Left ventricle myocardium superior (tissue), 1 donor: ENCODE data around the gene KCNJ5. TPM values are rescaled to one million over a fixed set of nuclear protein-coding genes. Genes with fewer than 3 reads are reported as not detected.

Experiments used
- ATAC-seq: fragments of 200-7000 bp; cut with Tn5 transposase; one replicate; pipeline ENCODE4 v1.9.1; 2020; ENCODE audit warnings: mild to moderate bottlenecking, moderate library complexity
- DNase-seq: peaks from one replicate; pipeline ENCODE4 v3.0.0-alpha.2; 2020
- intact Hi-C: fragments of 100-400 bp; cut with micrococcal nuclease; formaldehyde crosslinking; loops from one replicate; pipeline ENCODE4 v1.11.0; 2022
- total RNA-seq: library from RNA; stranded (reverse); fragmentation: NEBNext Ultra II Directional; extraction: Animal tissue kit (Norgen Biotek cat#: 25700); gene quantifications from one replicate; pipeline ENCODE4 v1.2.1, GENCODE V29; 2021
- donor health status: DM: no; HTN: yes; CAD: no; lungs with severe emphysema.

Gene KCNJ5
- total RNA-seq, 1 donor from 2014 or later: 7.2 TPM

DNA sequence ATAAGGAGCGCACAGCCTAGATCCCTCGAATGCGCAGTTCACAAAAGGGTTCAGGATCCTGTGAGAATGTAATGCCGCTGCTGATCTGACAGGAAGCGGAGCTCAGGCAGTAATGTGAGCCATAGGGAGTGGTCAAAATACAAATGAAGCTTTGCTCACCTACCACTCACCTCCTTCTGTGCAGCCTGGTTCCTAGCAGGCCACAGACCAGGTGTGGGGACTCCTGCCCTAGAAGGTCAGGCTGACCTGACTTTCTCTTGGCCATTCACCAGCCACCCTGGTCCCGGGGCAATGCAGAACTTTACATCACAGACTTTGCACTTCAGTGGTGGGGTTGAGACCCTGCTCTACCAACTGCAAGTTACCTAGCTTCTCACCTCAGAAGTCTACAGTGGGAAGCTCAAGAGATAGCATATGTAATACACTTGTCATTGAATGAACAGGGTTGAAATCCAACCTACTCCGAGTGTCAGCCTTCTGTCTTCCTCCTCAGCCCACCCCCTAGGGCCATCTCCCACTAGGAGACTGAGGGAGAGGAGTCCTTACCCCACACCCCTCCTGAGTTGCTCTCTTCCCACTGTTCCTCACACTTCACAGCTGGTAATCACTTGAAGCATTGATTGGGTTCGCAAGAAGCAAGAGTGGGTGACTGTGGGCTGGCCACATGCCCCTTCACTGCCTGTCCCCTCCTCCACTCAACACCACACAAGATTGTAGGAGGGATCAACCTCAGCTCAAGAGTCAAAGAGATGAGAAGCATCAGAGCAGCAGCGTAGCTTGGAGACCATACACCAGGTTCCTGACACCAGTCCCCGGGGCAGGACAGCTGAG lies 22.1 kb upstream of the KCNJ5 start:
- intact Hi-C loops: no loop called here
- no peak for DNase-seq

DNA sequence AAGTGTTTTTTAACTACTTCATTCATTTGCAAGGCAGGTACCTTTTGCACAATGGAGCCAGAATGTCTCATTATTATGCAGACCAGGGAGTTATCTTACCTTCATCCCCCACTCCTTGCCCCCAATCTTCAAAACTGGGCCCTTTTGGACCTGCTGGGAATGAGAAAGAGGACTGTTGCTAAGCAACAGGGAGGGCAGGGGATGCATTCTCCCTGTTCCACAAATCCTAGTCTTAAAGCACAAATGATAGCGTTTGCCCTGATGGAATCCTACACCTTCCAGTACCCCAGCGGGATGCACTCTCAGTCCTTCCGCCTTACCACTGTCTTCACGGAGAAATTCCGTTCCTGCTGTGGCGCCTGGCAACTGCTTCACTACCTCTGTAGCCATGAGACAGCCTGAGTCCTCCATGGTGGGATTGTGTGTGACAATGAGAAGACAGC lies 20.0 kb upstream of the KCNJ5 start:
- no peak for ATAC-seq
- intact Hi-C loops: no loop called here
- DNase-seq: no peak

More for the DNA sequence above, 22.1 kb upstream of the KCNJ5 start:
- ATAC-seq: no peak

DNA sequence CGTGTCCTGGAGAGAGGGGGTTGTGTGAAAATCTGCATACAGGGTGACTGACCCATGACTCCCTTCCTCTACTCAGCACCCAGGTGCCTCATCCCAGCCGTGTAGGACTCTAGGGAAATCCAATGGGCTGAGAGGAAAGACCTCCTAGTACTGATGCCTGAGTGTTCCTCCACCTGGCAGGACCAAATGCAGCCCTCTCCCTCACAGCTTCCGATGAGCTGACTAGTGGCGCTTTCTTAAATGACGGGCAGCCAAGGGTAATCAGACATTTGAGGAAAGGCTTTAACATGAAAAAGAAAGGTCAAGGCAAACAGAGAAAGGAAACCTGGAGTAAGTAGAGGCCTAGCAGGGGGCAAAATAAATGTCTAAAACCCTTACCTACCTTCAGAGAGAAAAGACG lies 19.1 kb upstream of the KCNJ5 start:
- DNase-seq: no peak
- ATAC-seq: no peak
- intact Hi-C loops: no loop called here

DNA sequence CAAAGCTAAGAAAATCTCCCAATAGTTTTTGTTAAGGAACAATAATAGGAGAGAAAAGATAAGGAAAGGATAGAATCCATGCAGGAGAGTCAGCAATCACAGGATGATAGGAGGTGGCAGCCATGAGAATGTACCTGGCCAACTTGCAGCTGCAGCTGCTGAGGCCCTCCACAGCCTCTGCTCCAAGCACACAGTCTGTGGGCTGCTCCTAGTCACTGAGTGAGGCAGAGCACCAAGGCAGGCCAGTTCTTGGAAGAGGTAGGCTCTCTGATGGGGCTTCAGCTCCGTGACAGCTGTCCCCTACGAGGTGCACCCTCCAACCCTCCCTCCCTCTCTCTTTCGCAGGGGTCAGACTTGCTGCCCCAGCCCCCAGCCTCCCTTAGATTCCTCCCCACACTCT lies 18.6 kb upstream of the KCNJ5 start:
- DNase-seq: no peak
- intact Hi-C loops: no loop called here
- ATAC-seq: no peak

DNA sequence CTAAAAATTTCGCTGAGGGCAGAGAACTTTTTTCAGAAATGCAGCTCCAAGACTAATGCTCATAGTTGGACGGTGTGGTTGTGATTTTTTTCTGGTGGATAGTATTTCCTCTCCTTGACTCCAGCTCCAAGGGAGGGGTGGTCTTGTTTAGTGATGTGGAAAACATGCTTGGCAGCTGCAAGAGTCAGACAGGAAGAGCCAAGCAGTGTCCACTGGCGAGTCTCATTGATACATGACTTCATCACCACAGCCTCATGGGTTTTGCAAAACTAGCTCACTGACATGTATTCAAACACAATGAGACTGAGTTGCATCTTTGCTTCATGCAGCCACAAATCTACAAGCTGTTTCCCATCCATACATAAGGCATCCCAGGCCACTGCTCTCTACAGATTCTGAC lies 16.7 kb upstream of the KCNJ5 start:
- intact Hi-C loops: no loop called here
- no peak for ATAC-seq
- no peak for DNase-seq

DNA sequence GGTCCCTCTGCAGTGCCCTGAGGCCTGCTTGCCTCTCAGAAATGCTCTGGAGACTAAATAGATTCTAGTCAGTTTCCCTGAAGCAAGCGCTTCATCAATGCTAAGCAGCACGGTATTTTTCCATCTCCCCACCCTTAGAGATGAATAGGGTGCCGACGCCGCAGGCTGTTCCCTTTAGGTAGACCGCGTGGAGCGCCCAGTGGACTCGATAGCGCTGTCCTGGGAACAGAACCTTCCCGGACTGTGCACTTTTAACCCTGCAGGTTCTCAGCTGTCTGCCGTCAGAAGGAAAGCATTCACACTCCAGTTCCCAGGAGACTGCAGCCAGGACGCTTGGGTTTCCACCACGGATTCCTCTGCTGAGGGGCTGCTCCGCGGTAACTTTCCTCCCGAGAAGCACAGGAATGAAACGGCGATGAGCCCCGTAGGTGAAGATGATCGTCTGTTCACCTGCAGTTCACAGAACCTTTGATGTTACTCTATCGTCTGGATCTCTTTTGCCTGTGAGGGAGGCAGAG lies 15.0 kb upstream of the KCNJ5 start:
- intact Hi-C loops: no loop called here

DNA sequence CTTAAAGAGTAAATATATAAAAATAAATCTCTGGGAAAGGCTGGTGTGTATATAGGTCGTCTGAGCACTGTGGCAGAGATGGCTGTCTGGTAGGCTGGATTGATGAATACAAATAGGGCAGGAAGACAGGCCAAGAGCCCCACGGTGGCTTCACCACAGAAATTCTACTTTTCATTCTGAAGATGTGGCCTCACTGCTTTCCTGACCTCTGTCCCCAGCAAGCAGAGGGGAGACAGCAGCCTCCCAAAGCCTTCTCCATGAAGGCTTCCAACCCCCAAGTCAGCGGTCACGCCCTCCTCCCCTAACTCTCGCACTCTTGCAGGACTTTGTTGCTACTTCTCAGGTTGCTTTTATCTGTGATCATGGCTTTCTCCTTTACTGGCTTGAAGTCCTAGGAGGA lies 13.4 kb upstream of the KCNJ5 start:
- ATAC-seq (no peak), DNase-seq (no peak)
- intact Hi-C loops: no loop called here

More for the DNA sequence above, 15.0 kb upstream of the KCNJ5 start:
- no peak for DNase-seq
- ATAC-seq: no peak

DNA sequence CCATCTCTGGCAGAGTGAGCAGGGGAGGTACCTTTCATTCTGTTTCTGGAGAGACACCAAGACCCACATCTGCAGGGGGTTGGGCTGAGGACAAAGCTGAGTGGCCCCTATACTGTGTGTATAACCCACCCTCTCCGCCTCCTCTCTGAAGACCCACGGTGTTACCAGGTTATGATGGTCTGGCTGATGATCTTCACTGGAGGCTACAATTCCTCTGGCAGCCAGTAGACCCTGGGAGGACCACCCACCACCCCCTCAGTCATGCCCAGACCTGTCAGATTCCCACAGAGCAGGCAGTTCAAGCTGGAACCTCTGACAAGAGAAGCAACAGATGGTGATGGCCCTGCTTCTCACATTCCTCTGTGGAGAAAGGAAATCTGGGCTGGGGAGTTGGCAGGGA lies 12.7 kb upstream of the KCNJ5 start:
- ATAC-seq (no peak), DNase-seq (no peak)
- intact Hi-C loops: no loop called here

DNA sequence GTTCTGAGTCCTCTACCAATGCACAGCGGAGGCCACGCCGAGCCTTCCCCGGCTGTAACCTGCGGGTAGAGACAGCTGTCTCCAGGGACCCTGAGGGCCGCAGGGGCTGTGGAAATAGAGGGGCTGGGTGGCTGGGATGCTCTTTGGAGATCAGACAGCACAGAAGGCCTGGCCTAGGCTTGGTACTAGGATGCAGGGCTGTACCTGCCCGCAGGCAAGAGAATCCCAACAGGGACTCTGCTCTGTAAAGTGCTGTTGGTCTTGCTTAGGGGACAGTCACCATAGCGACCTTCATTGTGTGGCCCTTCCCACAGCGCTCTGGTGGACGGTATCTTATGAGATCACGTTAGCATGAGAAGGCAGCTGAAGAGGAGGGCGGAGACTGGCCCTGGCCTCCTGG lies 11.3 kb upstream of the KCNJ5 start:
- DNase-seq: no peak
- intact Hi-C loops: no loop called here
- no peak for ATAC-seq

DNA sequence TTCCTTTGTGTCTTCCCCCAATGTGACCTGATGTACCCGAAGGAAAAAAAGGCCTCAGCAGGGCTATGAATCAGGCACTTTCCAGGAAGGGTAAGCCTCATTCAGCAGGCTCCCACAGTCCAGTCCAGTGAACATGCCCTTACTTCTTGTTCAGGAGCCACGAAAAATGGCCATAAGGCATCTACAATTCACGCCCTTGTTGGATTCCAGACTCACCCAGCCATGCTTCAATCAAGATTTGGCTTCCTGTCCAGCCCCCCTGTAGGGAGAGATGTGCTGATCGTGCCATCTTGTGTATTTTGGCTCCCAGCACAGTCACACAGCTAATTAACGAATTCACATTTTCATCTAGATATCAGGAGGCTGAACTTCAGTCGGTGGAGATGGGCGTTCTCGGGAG lies 9.9 kb upstream of the KCNJ5 start:
- intact Hi-C loops: no loop called here
- ATAC-seq (no peak), DNase-seq (no peak)

DNA sequence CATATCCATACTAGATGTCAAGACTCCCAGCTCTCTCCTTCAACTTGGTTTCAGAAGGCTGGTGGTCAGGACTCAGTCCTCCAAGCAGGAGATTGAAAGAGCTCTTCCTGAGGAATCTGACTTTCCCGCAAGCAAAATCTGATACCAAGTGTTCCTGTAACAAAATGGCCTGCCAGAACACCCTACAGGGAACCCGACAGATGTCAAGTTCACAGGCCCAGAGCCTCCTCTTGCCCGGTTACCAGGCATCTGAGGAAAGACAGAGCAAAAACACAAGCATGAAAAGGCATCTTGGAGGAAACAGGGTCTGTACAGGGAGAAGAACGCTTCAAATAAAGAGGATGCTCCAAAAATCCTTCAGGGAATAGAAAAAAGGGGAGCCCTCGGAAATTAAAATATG lies 8.7 kb upstream of the KCNJ5 start:
- no peak for ATAC-seq
- intact Hi-C loops: no loop called here
- DNase-seq: no peak

DNA sequence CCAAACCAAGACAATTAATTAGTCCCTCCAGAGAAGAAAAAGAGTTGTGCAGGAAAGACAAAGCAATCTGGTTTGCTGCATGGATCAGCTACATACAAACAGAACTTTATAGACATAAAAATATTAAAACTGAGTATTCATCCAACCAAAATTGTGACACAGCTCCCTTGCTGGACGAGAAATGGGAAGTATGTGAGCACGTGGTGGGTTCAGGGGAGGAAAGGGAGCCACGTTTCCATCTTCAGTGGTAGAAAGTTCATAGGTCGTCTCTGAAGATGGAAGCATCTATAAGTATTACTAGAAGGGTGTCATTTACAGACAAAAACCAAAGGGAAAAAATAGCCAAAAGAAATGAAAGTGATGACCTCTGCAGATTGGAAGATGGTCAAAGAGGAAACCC lies 7.1 kb upstream of the KCNJ5 start:
- ATAC-seq (no peak), DNase-seq (no peak)
- intact Hi-C loops: loop anchor here (2.0 kb wide), 1 partner anchor 71 kb away; no protein-coding TSS in a partner anchor

DNA sequence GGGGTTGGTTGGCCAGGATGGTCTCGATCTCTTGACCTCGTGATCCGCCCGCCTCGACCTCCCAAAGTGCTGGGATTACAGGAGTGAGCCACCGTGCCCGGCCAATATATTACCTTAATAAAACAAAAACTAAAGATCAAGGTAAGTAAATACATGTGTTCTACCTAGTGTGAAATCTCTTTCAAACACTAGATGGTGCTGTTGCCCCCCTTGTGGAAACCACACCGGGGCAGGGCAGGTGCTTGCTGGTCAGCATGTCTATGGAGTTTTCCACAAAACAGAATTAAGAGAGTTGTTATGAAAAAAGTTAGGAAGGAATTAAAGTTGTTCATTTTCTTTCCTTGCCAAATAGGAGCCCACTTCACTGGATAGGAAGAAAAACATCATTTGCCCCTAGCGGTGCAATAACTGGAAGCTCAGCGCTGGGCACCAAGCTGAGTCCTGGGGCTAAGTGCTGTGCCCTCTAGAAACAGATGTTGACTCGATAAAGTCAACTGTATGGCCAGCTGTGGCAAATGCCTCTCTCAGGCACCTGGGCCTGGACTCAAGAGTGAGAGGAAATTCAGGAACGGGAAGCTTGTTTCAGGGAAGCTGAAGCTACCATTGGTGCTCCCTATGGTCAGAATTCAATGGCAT lies 6.3 kb upstream of the KCNJ5 start:
- ATAC-seq: peak; percentile 83
- intact Hi-C loops: loop anchor here (2.0 kb wide), 1 partner anchor 70 kb away; no protein-coding TSS in a partner anchor
- peak; percentile 53 for DNase-seq

DNA sequence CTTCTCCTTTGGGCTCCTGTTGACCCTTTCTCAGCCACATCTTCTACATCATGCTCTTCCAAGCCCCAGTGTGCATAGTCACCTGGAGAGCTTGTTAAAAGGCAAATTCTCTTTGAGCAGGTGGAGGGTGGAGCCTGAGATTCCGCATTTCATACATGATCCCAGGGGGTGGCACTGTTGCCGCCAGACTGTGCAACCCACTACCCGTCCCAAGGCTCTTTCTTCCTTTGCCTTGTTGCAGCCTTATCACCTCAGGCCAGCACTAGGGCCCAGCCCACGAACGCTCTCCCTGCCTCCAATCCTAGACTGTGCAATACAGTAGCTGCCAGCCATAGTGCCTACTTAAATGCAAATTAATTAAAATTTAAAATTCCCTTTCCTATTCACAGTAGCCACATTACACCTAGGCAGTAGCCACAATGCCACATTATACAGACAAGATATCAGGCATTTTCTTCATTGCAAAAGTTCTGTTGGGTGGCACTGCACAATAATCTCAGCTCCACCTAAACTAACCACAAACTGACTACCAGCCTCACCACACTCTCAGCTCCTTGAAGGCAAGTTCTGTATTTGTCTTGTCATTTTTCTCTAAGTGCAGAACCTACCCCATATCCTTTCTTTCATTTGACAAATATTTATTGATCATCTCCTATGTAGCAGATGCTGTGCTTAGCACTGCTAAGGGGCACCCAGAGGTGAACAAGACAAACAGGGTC lies 4.6 kb upstream of the KCNJ5 start:
- peak; percentile 29 for ATAC-seq
- DNase-seq: no peak
- intact Hi-C loops: no loop called here

DNA sequence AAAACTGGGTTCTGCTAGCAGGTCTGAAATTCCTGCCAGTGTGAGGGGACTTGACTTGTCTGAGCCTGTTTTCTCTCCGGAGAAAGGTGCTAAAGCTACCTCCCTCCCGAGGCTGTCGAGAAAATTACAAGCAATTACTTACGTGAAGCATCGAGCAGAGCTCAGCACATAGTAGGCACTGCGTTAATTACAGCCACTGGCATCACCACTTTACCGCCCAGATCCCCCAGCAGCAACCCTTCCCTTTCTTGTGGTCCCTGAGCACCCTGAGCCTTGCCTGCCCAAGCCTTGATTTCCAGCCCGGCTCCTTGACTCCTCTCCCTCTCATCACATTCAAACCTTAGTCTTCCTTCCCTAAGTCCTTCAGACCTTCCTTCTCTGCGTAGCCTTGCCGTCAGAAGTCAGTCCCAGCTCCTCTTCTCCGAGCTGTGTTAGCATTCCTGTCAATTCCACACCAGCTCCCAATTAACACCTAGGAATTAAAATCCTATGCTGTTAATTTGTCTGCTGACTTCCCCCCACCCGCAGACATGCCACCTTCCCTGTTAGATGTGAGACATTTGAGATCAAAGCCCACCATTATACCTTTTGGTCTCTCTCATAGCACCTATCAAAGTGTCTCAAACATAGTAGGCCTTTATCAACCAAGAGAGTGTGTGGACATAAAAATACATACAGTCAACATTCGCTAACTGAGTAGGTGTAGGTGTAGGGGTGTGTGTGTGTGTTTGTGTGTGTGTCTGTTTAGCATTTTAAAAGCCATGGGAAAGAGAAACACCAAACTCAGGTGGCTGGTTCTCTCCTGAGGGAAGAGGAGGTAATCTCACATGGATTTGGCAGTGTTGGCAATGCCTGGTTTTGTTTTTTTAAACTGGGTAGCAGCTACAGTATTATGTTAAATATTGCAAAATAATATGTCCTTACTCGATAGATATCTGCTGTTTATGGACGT lies 2.8 kb upstream of the KCNJ5 start:
- no peak for ATAC-seq
- DNase-seq: no peak
- intact Hi-C loops: no loop called here

DNA sequence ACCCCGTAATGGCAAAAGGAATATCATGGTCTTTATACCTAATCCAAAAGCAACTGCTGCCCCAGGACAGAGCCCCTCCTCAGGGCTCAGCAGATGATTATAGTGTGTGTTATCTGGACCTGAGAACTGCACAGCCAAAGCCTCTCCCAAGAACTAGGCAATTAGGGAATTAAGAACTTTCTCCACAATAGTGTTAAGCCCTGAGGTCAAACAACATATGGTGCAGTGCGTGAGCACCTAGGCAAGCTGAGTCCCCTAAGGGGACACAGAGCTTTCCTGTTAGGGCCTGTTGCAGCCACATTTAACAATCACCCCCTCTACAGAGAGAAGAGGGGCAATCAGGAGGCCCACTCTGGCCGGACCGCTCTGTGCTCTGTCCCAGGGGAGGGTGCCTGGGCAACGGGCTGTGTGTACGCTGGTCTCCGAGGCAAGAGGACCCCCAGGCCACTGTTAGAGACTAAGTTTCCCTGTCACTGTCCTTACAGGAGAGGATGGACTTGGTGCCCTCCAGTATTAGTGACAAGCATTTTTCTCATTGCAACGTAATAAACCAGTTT lies 1.4 kb upstream of the KCNJ5 start:
- ATAC-seq: no peak
- intact Hi-C loops: no loop called here

DNA sequence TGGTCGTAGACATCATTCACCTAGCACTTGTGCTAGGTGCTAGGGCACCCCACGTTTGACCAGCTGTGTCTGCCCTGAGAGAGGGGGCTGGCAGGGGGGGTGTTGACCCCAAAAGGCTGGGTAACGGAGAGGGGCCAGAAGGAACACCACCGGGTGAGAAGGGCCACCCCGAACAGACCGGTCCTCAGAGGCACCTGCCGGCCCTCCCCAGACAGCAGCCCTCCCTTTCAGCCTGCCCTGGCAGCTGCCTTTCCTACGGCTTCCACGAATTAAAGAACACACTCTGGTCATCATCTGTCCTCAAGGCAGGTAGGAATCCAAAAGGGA lies 977 bp upstream of the KCNJ5 start:
- intact Hi-C loops: no loop called here
- ATAC-seq: no peak
- DNase-seq: no peak

More for the DNA sequence above, 1.4 kb upstream of the KCNJ5 start:
- no peak for DNase-seq

DNA sequence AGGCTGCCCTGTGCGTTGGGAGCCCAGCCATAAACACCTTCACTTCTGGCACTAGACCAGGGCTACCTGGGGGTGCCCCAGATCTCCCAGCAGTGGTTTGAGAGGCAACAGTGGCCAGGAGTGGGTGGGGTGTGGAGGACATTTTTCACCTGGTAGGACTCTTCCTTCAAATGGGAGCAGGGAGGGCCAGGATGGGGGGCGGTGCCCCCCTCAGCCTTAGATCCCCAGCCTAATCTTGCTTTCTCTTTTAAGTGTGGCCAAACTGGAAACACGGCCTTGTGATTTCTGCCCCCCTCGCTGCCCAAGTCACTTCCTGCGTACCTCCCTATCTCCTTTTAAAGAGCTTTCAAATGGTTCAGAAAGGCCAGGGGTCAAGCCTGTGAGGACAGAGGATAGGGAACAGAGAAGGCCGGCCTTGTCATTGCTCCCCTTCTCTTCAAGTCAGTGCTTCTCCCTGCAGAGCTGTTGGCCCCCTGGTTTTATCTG lies 800 bp downstream of the KCNJ5 start:
- intact Hi-C loops: no loop called here
- ATAC-seq: peak; percentile 5

More for the DNA sequence above, 800 bp downstream of the KCNJ5 start:
- no peak for DNase-seq
